GM21526 (cell line): Measurements from ENCODE around the gene PTPRD.

Source experiments
- ATAC-seq: cut with Tn5 transposase; IDR thresholded peaks from one replicate; pipeline ENCODE4 v1.9.1; 2021; ENCODE audit warnings: moderate library complexity; ENCODE audit not compliant: unreplicated experiment, low FRiP score

Gene PTPRD

DNA sequence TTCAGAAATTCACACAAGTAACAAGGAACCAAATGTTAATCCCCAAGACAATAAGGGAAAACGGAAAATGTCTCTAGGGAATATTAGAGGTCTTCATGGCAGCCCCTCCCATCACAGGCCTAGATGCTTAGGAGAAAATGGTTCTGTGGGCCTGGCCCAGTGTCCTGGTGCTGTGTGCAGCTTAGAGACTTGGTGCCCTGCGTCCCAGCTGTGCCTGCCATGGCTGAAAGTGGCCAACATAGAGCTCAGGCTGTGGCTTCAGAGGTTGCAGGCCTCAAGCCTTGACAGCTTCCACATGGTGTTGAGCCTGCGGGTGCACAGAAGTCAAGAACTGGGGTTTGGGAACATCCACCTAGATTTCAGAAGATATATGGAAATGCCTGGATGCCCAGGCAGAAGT lies 942.3 kb downstream of the PTPRD start:
- ATAC-seq: no peak

GRCh38 chr9:9645006-9645405 lies 967.8 kb downstream of the PTPRD start:
- ATAC-seq: no peak

- no peak for ATAC-seq
These were observed 981.5 kb downstream of the PTPRD start for GRCh38 chr9:9631284-9631683.

DNA sequence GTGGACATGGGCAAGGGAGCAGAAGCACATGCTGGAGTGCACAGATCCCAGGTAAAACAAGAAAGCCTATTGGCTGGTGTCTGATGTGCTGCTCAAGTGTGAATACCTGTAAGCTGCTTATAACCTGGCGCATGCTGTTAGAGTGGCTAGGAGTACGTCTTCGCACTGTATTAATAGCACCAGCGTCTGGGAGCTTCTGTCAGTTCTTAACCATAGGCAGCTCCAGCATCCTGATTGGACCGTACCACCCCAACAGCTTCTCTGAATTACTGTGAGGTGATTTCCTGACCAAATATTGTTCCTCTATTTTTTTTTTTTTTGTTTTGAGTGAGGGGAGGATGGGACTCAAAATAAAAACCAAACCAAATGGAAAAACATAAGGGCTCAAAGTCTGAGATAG lies 987.6 kb downstream of the PTPRD start:
- ATAC-seq: no peak

DNA sequence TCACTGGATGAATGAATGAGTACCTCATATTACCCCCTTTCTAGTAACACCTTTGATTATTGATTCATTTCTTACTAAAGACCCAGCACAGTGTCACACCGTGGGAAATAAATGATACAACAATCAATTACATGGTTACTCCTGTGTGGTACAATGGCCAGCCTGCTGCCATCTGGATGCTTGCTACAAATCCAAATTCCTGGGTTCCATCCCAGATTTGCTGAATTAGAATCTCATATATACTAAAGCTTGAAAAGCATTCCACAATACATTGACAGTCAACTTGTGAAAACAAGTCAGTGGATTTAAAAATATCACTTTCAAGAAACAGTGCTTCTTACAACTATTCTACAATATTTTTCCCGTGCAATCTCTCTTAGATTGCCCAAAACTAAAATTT lies 989.3 kb downstream of the PTPRD start:
- no peak for ATAC-seq

- no peak for ATAC-seq
These were observed 991.4 kb downstream of the PTPRD start for GRCh38 chr9:9621355-9621940.

GRCh38 chr9:9620736-9621135 lies 992.1 kb downstream of the PTPRD start:
- no peak for ATAC-seq

DNA sequence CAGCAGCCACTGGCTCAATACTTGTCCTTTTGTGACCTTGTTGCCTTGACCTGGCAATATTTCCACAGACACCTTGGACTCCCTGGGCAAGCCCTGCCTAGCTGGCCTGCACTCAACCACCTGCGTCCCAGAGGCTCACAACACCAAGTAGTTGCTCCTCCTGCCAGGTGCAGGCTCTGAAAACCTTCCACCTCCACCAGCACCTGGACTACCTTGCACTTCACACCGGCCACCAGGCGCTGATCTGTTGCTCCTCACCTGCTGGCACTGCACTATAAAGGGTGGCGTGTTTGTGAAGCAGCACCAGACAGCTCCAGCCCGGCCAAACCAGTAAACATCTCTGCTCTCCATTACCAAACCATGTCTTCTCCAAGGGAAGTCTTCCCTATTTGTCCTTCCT lies 997.7 kb downstream of the PTPRD start:
- no peak for ATAC-seq

DNA sequence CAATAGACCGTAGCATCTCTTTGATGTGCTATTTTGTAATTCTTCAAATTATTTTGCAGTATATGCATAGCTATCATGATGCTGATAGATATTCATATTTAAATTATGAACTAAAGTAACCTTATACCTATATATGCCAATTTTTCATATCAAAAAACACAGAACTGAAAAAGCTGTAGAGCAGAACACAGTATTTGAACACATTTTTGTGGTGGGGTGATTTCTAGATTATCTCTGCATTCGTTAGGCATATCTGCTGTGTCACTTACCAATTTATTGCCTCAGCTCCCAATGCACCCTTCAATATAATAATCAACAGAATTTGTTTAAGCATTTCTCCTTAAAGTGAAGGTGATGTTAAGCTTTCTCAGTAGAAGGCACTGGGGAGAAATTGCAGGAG lies 998.2 kb downstream of the PTPRD start:
- no peak for ATAC-seq

DNA sequence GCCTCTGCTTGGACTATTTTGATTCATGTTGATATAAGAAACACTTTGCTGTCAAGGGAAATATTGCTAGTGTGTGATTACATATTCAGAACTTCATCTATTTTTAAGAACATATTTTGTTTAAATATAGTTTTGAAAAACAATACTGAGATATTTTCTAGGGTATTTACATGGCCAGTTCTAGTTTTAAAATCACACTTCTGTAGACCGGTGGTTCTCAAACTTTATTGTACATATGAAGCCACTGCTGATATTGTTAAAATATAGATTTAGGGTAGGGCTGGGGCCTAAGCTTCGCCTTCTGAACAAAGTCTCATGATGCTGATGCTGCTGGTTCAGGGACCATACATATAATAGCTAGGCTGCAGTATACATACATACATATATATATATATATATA lies 1000.0 kb downstream of the PTPRD start:
- no peak for ATAC-seq

DNA sequence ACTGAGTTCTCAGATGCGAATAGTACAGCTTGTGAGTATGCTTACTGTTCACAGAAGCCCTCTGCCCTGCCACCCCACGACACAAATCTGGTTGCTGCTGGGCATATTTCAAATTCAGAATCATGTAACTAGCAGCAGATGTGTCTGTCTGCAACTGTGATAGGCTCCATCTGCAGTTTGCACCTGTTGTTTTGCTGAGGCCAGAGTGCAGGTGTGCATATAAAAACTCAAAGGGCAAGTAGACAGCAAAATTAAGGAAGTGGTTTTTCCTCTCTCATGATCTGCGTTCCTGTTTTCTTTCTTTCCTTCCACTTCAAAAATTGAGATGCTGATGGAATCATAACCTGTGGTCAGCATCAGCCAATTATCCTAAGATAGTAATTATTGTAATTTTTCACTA lies 1000.5 kb downstream of the PTPRD start:
- ATAC-seq: no peak

DNA sequence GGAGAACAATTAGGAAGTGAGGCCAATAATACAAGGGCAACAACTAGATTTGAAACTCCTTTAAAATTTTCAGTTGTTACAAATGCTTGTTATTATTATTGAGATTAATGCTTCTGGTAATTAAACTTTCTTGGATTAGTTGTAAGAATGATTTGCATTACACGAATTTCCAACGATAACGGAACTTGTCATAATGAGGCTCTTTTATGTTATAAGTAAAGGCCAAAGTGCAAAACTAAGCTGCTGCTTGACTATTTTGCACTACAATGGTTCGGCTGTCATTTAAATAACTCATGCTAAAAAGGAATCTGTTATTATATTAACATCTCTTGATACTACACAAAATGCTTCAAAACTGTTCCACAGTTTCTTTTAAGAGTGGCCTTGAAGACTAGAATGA lies 1007.1 kb downstream of the PTPRD start:
- no peak for ATAC-seq

DNA sequence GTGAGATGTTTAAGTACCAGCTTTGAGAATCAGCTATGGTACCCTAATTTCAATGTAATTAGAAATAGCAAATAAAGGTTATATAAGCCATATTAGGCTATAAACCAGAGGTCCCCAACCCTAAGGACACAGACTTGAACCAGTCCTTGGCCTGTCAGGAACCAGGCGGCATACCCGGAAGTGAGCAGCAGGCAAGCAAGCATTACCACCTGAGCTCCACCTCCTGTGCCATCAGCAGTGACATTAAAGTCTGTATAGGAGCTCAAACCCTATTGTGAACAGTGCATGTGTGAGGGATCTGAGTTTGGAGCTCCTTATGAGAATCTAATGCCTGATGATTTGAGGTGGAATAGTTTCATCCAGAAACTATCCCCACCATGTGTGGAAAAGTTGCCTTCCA lies 1009.5 kb downstream of the PTPRD start:
- no peak for ATAC-seq

- no peak for ATAC-seq
These were observed 1014.1 kb downstream of the PTPRD start for GRCh38 chr9:9598723-9599122.

DNA sequence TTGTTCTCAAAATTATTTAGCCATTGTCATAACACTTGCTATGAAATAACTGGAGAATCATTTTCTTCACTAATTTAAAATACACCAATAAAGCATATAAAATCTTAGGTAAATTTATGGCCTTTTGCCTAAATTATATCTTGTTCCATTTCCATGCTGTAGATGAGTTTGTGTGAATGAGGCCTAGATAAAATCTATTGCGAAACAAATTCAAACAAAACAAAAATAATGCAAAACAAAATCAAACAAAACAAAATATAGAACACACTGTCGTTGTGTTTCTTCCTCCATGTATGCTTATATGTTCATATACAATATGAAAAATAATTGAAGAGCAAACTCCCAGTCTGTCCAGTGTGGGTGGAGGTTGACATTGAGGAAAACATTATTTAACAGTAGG lies 1020.7 kb downstream of the PTPRD start:
- ATAC-seq: no peak

DNA sequence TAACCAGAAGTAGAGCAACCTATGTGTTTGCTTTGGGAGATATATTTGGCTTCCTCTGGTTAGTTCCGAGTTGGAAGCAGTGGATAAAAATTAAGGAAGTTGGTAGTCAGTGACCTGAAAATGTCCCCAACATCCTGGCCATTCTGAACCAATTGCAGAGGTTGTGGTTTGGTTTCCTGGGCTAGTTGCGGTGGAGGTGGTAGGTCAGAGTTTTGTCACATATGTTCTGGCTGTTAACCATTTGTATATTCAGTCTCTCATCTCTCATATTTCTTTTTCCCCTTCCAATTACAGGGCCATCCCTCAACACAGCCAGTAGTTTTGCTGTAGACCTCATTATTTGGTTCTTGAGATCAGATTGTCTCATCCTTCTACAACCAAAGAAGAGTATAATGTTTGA lies 1026.9 kb downstream of the PTPRD start:
- ATAC-seq: no peak

DNA sequence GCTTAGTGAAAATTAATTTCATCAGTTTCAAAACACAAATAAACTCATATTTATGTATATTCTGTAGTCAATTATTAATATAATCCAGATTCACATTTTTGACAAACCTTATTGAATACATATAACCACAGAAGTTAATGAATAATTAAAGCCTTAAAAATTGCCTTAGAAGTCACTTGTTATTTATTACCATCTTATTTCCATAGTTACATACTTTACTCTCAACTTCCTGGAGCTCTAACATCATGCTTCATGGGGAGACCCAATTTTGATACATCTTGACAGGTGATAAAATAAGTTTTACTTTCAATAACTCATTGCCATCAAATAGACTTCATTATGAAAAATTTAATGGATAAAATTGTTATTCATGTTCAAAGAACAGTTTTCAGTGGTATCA lies 1038.7 kb downstream of the PTPRD start:
- ATAC-seq: no peak

DNA sequence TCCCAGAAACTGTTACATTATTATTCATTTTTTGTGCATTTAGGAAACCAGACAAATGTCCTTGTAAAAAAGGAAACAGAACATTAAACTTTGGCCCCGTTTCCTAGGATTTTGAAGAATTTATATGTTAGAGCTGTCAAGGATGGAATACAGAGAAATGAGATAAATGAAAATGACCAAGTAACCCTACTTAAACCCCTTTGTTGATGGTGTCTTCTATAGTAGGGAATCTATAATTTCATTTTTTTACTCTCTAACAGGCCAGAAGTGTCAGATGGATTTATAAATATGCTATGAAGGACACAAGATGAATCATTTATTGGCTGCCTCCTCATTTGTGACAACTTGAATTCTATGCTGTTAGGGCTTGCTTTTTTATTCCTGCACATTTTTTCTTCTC lies 1047.1 kb downstream of the PTPRD start:
- no peak for ATAC-seq

DNA sequence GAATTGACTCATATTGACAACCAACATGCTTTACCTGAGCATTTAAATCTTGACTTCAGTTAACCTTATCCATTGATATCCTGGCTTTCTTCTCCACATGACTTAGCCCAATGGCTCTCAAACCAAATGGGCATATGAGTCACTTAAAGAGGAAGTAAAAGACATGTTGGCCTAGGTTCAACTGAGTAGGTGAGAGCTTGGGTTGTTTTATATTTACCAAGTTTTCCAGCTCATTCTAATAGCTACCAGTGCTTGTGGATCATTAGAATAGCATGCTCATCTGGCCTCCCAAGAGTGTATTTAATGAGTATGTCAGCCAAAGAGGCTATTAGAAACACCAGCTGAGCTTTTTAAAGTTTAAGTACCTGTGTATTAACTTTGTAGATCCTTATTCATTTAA lies 1049.0 kb downstream of the PTPRD start:
- ATAC-seq: no peak

GRCh38 chr9:9560382-9561035 lies 1052.3 kb downstream of the PTPRD start:
- no peak for ATAC-seq

DNA sequence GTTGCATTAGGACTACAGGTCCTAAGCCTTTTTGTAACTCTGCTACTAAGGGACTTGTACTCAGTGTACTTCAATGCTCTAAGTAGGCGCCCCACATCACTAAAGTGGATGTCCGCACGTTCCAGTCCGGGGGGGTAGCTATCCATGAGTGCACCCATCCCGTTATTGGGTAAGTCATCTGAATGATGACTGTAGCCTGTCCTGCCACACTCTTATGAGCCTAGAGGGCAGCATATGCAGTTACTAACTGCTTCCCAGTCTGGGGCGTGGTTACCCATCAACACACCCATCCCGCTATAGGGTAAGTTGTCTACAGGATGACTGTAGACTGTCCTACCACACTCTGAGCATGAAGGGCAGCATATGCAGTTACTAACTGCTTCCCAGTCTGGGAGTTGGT lies 1053.9 kb downstream of the PTPRD start:
- ATAC-seq: no peak

GRCh38 chr9:9557804-9558334 lies 1054.9 kb downstream of the PTPRD start:
- ATAC-seq: no peak
